Stimulated activated CD8-positive, alpha-beta memory T cell treated with anti-CD3 and anti-CD28 coated beads, Interleukin-15, amount 100 ng/mL, for 24 hours (primary cell): ENCODE measurements around the gene TNFSF8.

Experiments used
- DNase-seq: peaks from one replicate; pipeline ENCODE4 v3.0.0-alpha.2; 2020; ENCODE audit warnings: low read depth

Gene TNFSF8

GRCh38 chr9:114902786-114903524, 27.4 kb downstream of the TNFSF8 start:
- no peak for DNase-seq

- DNase-seq: no peak
These were observed 29.2 kb downstream of the TNFSF8 start for GRCh38 chr9:114900942-114901802.

DNA sequence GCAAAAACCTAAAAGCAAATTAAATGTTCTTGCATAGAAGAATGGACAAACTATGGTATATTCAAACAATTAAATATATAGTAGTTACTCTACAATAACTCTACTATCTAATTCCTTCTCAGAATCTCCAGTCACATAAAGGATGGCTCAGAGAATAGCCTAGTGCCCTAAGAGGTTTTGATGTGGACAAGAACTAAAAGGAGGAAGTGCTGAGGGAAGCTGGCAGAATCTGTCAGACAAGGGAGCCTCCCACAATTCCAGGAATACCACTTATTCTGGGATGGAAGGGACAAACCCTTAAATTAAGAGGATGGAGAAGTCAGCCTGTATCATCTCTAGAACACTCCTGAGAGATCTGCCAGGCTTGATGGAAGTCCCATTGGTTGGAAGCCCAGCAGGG, 30.4 kb downstream of the TNFSF8 start:
- DNase-seq: no peak

- no peak for DNase-seq
These were observed 30.9 kb downstream of the TNFSF8 start for GRCh38 chr9:114899461-114899860.

DNA sequence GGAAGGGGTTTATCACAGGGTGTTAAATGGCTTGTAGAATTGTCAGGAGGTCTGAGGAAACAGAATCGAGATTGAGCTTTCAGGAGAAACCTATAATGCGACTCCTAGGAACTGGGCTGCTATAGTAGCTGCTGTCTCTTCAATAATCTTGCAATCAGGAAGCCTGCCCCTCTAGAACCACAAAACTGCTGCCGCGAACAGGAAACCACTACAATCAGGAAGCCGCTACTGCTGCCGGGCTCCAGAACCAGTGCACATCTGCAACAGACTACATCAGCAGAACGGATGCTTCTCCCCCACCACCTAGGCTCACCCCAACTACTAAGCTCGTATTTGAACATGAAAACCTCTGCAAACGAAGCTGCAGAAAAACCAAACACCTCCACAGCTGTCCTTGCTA, 31.6 kb downstream of the TNFSF8 start:
- DNase-seq: peak; percentile 33

DNA sequence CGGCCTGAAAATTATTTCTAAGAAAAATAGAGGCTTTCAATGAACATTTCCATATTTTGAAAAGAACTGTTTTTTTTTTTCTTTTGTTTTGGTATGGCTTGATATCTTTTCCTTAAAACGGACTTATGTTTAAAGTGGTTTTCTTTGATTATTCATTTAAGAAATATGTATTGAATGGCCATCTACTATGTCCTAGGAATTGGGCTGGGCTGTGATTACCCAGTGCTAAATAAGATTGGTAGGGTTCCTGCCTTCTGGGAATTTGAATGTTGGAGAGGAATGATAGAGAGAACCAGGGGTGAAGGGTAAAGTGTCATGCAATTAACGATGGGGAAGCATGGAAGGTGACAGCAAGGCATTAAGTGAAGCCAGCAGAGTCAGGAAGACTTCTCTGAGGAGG, 33.2 kb downstream of the TNFSF8 start:
- no peak for DNase-seq

- no peak for DNase-seq
These were observed 34.0 kb downstream of the TNFSF8 start for GRCh38 chr9:114896344-114896743.

DNA sequence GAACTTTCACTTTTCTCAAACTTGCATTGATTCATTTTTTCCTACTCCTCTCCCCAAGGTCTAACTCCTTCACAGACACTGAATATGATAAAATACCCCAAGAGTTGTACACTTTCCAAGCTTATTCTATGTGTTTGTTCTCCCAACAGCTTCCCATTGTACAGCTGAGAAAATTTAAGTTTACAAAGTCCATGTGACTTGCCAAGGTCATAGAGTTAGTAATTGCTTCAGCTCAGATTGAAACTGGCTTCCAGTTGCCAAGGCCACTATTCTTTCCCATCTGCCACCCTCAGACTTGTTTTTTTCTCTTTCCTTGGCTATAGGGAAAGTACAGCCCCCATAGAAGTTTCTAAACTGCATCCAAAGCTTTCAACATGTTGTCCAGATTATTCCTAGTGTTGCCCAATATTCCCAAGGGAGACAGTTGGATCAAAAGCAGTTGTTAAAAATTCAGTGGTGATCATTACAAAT, 34.8 kb downstream of the TNFSF8 start:
- no peak for DNase-seq

- DNase-seq: no peak
These were observed 35.6 kb downstream of the TNFSF8 start for GRCh38 chr9:114894609-114895433.

DNA sequence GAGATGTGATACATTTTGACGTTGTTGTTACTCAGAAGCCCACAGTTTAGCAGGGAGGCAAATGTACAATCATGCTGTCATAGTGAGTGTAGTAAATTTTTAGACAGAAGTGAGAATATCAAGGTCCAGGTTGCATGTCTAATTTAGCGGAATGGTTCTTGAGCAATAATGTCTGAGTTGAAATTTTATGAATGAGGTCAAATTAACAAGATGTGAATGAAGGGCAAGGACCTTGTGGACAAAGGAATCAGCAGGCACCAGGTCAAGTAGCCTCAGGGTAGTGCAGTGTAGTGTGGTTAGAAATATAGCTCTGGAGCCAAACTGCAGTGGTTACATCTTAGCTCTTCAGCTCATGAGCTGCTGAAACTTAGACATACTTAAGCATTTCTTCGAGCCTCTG, 36.2 kb downstream of the TNFSF8 start:
- no peak for DNase-seq

DNA sequence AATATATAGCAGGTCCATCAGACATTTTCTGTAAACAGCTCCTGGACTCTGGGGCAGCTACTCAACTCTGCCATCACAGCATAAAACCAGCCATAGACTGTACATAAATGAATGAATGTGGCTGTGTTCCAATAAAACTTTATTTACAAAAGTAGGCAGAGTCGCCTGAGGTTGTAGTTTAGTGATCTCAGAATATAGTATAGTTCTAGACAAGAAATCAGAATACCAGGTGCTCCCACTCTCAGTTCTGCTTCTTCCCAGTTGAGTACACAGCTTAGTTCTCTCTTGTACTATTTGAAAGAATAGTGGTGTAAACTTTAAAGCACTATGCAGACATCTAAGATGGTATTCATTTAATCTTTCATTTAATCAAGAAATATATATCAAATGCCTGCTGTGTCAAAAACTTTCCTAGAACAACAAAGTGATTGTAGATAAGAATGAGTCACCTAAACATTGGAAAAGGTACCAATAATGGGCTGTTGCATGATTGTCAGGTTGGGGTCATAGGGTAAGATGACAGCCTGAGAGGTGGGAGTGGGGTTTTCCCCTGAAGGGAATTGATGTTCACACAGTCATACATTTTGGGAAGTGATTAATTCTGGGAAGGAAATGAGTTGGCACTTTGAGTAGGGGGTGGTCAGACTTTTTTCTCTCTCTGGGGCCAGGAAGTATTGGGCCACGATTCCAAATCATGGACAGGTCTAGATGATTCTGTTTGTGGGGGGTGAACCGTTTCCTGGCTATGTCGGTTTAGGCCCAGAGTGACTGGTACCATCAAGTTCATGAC, 37.0 kb downstream of the TNFSF8 start:
- no peak for DNase-seq

DNA sequence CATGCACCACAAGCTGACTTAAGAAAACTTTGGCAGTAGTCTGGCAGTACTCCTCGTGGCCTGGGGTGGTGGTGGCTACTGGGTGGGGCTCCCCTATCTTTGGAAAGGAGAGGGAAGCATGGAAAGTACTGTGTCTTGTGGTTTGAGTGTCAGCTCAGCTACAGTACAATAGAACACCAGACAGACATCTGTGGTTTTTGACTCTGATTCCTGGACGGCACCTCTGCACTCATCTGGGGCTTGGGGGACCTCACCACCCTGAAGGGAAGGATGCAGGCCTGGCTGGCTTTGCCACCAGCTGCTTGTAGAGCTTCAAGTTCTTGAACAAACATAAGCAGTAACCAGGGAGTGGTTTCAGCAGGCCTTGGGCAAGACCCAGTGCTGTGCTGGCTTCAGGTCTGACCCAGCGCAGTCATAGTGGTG, 40.6 kb downstream of the TNFSF8 start:
- DNase-seq: no peak

DNA sequence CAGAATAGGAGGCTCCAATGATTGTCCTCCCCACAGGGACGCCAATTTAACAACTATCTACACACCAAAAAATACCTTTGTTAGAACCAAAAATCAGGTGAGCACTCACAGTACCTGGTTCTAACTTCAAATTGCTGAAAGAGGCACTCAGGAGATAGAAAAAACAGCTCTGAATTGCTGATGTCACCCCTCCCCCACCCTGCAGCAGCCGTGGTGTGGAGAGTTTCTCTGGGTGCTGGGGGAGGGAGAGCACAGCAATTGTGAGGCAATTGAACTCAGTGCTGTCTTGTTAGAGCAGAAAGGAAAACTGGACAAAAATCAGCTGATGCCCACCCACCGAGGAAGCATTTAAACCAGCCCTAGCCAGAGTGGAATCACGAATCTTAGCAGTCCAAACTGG, 41.8 kb downstream of the TNFSF8 start:
- DNase-seq: no peak

GRCh38 chr9:114887963-114888362, 42.4 kb downstream of the TNFSF8 start:
- no peak for DNase-seq

DNA sequence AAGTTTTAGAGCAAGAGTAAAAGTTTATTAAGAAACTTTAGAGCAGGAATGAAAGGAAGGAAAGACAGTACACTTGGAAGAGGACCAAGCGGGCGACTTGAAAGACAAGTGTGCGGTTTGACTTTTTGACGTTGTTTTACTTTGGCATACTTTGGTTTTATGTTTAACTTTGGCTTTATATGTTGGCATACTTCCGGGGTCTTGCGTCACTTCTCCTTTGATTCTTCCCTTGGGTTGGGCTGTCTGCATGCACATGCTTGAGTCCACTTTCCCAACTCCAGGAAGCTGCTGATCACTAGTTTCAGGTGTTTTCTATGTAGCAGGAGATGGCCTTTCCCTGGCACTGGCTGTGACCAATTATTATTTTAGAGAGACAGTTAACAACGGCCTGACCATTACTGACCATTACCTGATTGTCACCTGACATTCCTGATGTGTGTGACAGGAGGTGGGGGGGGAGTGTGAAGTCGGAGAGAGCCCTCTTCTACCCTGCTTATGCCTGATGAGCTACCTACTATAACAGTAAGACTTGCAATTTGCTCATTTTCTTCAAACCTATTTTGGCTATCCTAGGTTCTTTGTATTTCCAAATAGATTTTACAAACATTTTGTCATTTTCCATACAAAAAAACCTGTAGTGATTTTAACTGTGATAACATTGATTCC, 45.5 kb downstream of the TNFSF8 start:
- no peak for DNase-seq

- DNase-seq: no peak
These were observed 46.7 kb downstream of the TNFSF8 start for GRCh38 chr9:114883709-114884108.

- no peak for DNase-seq
These were observed 50.1 kb downstream of the TNFSF8 start for GRCh38 chr9:114880291-114880745.

GRCh38 chr9:114878879-114879564, 51.4 kb downstream of the TNFSF8 start:
- DNase-seq: no peak

- DNase-seq: no peak
These were observed 60.5 kb downstream of the TNFSF8 start for GRCh38 chr9:114869845-114870244.

GRCh38 chr9:114869378-114869777, 61.0 kb downstream of the TNFSF8 start:
- DNase-seq: no peak
